ENCODE data around the gene IFNLR1. TPM values are rescaled to one million over a fixed set of nuclear protein-coding genes. Genes with fewer than 3 reads are reported as not detected.

The IFNLR1 gene
- total RNA-seq, 1 donor from 2014 or later: 3.1 TPM

GRCh38 chr1:24195136-24195535, 8.0 kb upstream of the IFNLR1 start:
- H3K36me3 Mint-ChIP-seq (ENCODE audit: low read depth, unreplicated experiment): no peaks in the 10 kb centered on the region
- peaks cover 5% of the 10 kb centered on the region for H3K27me3 Mint-ChIP-seq (ENCODE audit: unreplicated experiment)
- no peak for TF ChIP-seq CTCF (IDR thresholded peaks at IDR 0.05; ENCODE audit: unreplicated experiment)
- no peaks in the 10 kb centered on the region for H3K4me1 Mint-ChIP-seq (ENCODE audit: unreplicated experiment)
- no peaks in the 10 kb centered on the region for H3K9me3 Mint-ChIP-seq (ENCODE audit: unreplicated experiment)
- DNase-seq (ENCODE audit: low spot score): no peak
- no peak overlapping the region for H3K27ac Mint-ChIP-seq (ENCODE audit: unreplicated experiment)
- no peak overlapping the region for H3K4me3 Mint-ChIP-seq (ENCODE audit: unreplicated experiment)

GRCh38 chr1:24193046-24193445, 6.0 kb upstream of the IFNLR1 start:
- TF ChIP-seq CTCF (IDR thresholded peaks at IDR 0.05; ENCODE audit: unreplicated experiment): no peak
- H3K4me1 Mint-ChIP-seq (ENCODE audit: unreplicated experiment): no peaks in the 10 kb centered on the region
- H3K27me3 Mint-ChIP-seq (ENCODE audit: unreplicated experiment): peaks cover 4% of the 10 kb centered on the region
- H3K36me3 Mint-ChIP-seq (ENCODE audit: low read depth, unreplicated experiment): no peaks in the 10 kb centered on the region
- DNase-seq (ENCODE audit: low spot score): no peak
- no peaks in the 10 kb centered on the region for H3K9me3 Mint-ChIP-seq (ENCODE audit: unreplicated experiment)
- H3K4me3 Mint-ChIP-seq (ENCODE audit: unreplicated experiment): no peak overlapping the region
- no peak overlapping the region for H3K27ac Mint-ChIP-seq (ENCODE audit: unreplicated experiment)

GRCh38 chr1:24191860-24192259, 4.8 kb upstream of the IFNLR1 start:
- Mint-ChIP-seq H3K4me1 (ENCODE audit: unreplicated experiment) (peaks cover 3% of the 10 kb centered on the region), H3K36me3 (ENCODE audit: low read depth, unreplicated experiment) (no peaks in the 10 kb centered on the region), H3K27me3 (ENCODE audit: unreplicated experiment) (peaks cover 3% of the 10 kb centered on the region), H3K9me3 (ENCODE audit: unreplicated experiment) (no peaks in the 10 kb centered on the region), H3K27ac (ENCODE audit: unreplicated experiment) (no peak overlapping the region), H3K4me3 (ENCODE audit: unreplicated experiment) (no peak overlapping the region)
- DNase-seq (ENCODE audit: low spot score): no peak
- no peak for TF ChIP-seq CTCF (IDR thresholded peaks at IDR 0.05; ENCODE audit: unreplicated experiment)

GRCh38 chr1:24190983-24191461, 3.9 kb upstream of the IFNLR1 start:
- Mint-ChIP-seq H3K9me3 (ENCODE audit: unreplicated experiment) (no peaks in the 10 kb centered on the region), H3K27me3 (ENCODE audit: unreplicated experiment) (peaks cover 3% of the 10 kb centered on the region), H3K4me1 (ENCODE audit: unreplicated experiment) (peaks cover 7% of the 10 kb centered on the region), H3K27ac (ENCODE audit: unreplicated experiment) (no peak overlapping the region), H3K36me3 (ENCODE audit: low read depth, unreplicated experiment) (no peaks in the 10 kb centered on the region), H3K4me3 (ENCODE audit: unreplicated experiment) (no peak overlapping the region)
- no peak for TF ChIP-seq CTCF (IDR thresholded peaks at IDR 0.05; ENCODE audit: unreplicated experiment)
- no peak for DNase-seq (ENCODE audit: low spot score)

GRCh38 chr1:24189528-24189927, 2.4 kb upstream of the IFNLR1 start:
- Mint-ChIP-seq H3K4me1 (ENCODE audit: unreplicated experiment) (peaks cover 7% of the 10 kb centered on the region), H3K27ac (ENCODE audit: unreplicated experiment) (no peak overlapping the region), H3K4me3 (ENCODE audit: unreplicated experiment) (no peak overlapping the region), H3K27me3 (ENCODE audit: unreplicated experiment) (peaks cover 1% of the 10 kb centered on the region), H3K36me3 (ENCODE audit: low read depth, unreplicated experiment) (no peaks in the 10 kb centered on the region), H3K9me3 (ENCODE audit: unreplicated experiment) (no peaks in the 10 kb centered on the region)
- no peak for DNase-seq (ENCODE audit: low spot score)
- TF ChIP-seq CTCF (IDR thresholded peaks at IDR 0.05; ENCODE audit: unreplicated experiment): no peak
